CD4-positive, CD25-positive, alpha-beta regulatory T cell (primary cell): ENCODE data around the gene PALLD. TPM values are rescaled to one million over a fixed set of nuclear protein-coding genes. Genes with fewer than 3 reads are reported as not detected.

ENCODE experiments used
- ATAC-seq, 2 donors: fragments of 150-1000 bp; cut with Tn5 transposase; one replicate each; pipeline ENCODE4 v1.10.0; 2021; ENCODE audit warnings: low read depth in 2 of 2, moderate number of reproducible peaks in 2 of 2, moderate library complexity in 1 of 2
- DNase-seq, 3 donors: peaks; one replicate each; pipeline versions ENCODE4 v3.0.0 to v3.0.0-alpha.2; 2012 to 2022; ENCODE audit warnings: mixed read lengths in 1 of 3
- H3K27ac ChIP-seq: one replicate; pipeline ENCODE4 v1.7.0; 2013; ENCODE audit warnings: mild to moderate bottlenecking, low read length; ENCODE audit not compliant: insufficient read depth, poor library complexity, severe bottlenecking
- H3K27me3 ChIP-seq: one replicate; pipeline ENCODE4 v1.7.0; 2013; ENCODE audit warnings: low read length; ENCODE audit not compliant: control insufficient read depth, insufficient read depth
- H3K36me3 ChIP-seq: one replicate; pipeline ENCODE4 v1.7.0; 2013; ENCODE audit warnings: mild to moderate bottlenecking, low read length, moderate library complexity; ENCODE audit not compliant: control insufficient read depth, insufficient read depth
- H3K4me1 ChIP-seq: 2 replicates; pipeline ENCODE4 v1.7.0; 2013; ENCODE audit warnings: mild to moderate bottlenecking, low read length; ENCODE audit not compliant: insufficient read depth, control insufficient read depth, poor library complexity, severe bottlenecking
- H3K4me3 ChIP-seq: one replicate; pipeline ENCODE4 v1.7.0; 2013; ENCODE audit warnings: low read depth, mild to moderate bottlenecking, low read length, moderate library complexity
- H3K9me3 ChIP-seq, 2 experiments: 1 replicate in 1 of 2; 2 replicates in 1 of 2; pipeline ENCODE4 v1.7.0; 2013; ENCODE audit warnings: low read length in 2 of 2, mild to moderate bottlenecking in 1 of 2, moderate library complexity in 1 of 2; ENCODE audit not compliant: control insufficient read depth in 2 of 2
- H3K27ac Mint-ChIP-seq, 3 donors: one replicate each; pipeline ENCODE4 v1.8.0; 2020 to 2022; ENCODE audit warnings: mild to moderate bottlenecking in 3 of 3, mixed read lengths in 3 of 3, moderate library complexity in 2 of 3
- H3K27me3 Mint-ChIP-seq: one replicate; pipeline ENCODE4 v1.8.0; 2022; ENCODE audit warnings: mild to moderate bottlenecking, mixed read lengths
- H3K36me3 Mint-ChIP-seq: one replicate; pipeline ENCODE4 v1.8.0; 2020; ENCODE audit warnings: mixed read lengths
- H3K4me1 Mint-ChIP-seq, 4 donors: one replicate each; pipeline ENCODE4 v1.8.0; 2020 to 2022; ENCODE audit warnings: mixed read lengths in 4 of 4, mild to moderate bottlenecking in 1 of 4
- H3K4me3 Mint-ChIP-seq, 4 donors: one replicate each; pipeline ENCODE4 v1.8.0; 2020 to 2022; ENCODE audit warnings: mild to moderate bottlenecking in 4 of 4, mixed read lengths in 4 of 4, moderate library complexity in 3 of 4
- H3K9me3 Mint-ChIP-seq, 7 donors: one replicate each; pipeline ENCODE4 v1.8.0; 2020 to 2022; ENCODE audit warnings: mixed read lengths in 7 of 7, mild to moderate bottlenecking in 3 of 7, moderate library complexity in 2 of 7
- polyA plus RNA-seq, 4 donors: library from polyadenylated mRNA; unstranded; fragments of 300-500 nt; fragmentation: Illumina TruSeq; gene quantifications; one replicate each; pipeline ENCODE4 v1.2.3, GENCODE V29; 2021
- total RNA-seq: library from RNA; stranded (reverse); gene quantifications from one replicate; pipeline ENCODE4 v1.2.3, GENCODE V29; 2022

PALLD gene
- total and polyA plus RNA-seq, 5 donors from 2014 or later = 0.37 to 1.9 (median 0.76) TPM; not detected in 1

DNA sequence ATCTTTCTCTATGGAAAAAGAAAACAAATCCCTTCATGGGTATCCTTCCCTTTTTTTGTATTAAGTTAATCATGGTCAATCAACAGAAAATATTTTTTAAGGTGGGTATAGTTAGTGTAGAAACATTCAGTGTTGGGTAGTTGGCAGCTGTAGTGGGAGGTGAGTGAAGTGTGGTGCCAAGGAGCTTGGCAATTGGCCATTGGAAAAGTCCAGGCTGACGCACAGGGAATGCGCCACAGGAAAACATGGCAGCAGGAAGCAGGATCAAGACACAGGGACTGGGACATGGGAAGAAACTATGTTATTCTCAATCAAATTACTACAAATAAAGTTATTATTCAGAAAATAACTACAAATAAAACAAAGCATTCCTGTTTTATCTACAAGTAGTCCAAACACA, 20.0 kb downstream of the PALLD start:
- no peaks in the 10 kb centered on the region for H3K36me3 ChIP-seq
- peaks cover 2% of the 10 kb centered on the region for H3K27me3 ChIP-seq
- no peaks in the 10 kb centered on the region for H3K9me3 ChIP-seq
- Mint-ChIP-seq H3K4me1 (peaks cover 4 to 17% (median 11%) of the 10 kb centered on the region in 4 donors), H3K27ac (no peak overlapping the region), H3K9me3 (no peaks in the 10 kb centered on the region), H3K36me3 (no peaks in the 10 kb centered on the region), H3K4me3 (no peak overlapping the region), H3K27me3 (peaks cover 5% of the 10 kb centered on the region)
- H3K27ac ChIP-seq = no peak overlapping the region
- H3K4me1 ChIP-seq = peaks cover 7% of the 10 kb centered on the region
- no peak for DNase-seq
- no peak for ATAC-seq
- no peak overlapping the region for H3K4me3 ChIP-seq

DNA sequence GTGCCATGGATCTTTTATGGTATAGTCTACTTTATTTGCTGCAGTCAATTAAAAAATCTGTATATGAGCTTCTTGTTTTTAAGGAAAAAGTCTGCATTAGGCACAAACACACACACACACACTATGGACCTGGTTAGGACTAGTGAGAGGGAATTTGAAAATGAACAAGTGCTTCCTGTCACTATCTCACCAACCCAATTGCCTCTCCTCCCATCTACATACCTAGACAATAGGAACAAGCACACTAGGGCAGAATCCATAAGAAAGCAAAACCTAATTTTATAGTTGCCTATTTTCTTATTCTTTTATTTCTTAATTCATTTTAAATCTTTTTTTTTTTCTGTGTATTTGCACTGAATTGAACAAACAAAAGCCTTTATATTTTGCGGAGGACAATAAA, 22.7 kb downstream of the PALLD start:
- H3K4me1 Mint-ChIP-seq = no peaks in the 10 kb centered on the region
- H3K27ac Mint-ChIP-seq = no peak overlapping the region
- no peaks in the 10 kb centered on the region for H3K36me3 Mint-ChIP-seq
- Histone ChIP-seq H3K4me1 (no peaks in the 10 kb centered on the region), H3K36me3 (no peaks in the 10 kb centered on the region), H3K4me3 (no peak overlapping the region), H3K9me3 (no peaks in the 10 kb centered on the region), H3K27ac (no peak overlapping the region), H3K27me3 (peaks cover 2% of the 10 kb centered on the region)
- no peak for ATAC-seq
- H3K4me3 Mint-ChIP-seq = no peak overlapping the region
- H3K9me3 Mint-ChIP-seq = no peaks in the 10 kb centered on the region
- peaks cover 15% of the 10 kb centered on the region for H3K27me3 Mint-ChIP-seq
- no peak for DNase-seq

GRCh38 chr4:168521721-168522120, 24.9 kb downstream of the PALLD start:
- no peak for ATAC-seq
- no peaks in the 10 kb centered on the region for H3K9me3 Mint-ChIP-seq

DNA sequence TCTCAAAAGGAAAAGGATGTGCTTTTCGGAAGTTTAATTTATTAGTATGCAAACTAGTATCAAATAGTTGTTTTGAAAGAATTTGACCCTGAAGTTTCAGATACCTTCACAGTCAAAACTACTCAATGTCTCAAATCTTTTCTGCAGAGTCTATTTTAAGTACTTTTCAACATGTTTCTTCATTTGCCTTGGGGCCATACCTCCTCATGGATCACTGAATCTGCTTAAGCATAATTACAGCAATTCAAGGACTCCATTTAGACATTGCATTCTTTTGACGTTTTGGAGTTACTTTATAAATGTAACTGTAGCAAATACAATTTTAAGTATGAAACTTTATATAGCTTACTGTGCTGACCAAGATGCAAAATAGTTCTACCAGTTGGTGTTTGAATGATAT, 25.5 kb downstream of the PALLD start:
- H3K4me3 Mint-ChIP-seq = no peak overlapping the region
- H3K27me3 ChIP-seq = peaks cover 5% of the 10 kb centered on the region
- H3K36me3 ChIP-seq = no peaks in the 10 kb centered on the region
- no peak overlapping the region for H3K4me3 ChIP-seq
- H3K9me3 Mint-ChIP-seq = no peaks in the 10 kb centered on the region
- no peaks in the 10 kb centered on the region for H3K36me3 Mint-ChIP-seq
- no peaks in the 10 kb centered on the region for H3K4me1 Mint-ChIP-seq
- no peaks in the 10 kb centered on the region for H3K4me1 ChIP-seq
- H3K27ac ChIP-seq = no peak overlapping the region
- H3K27ac Mint-ChIP-seq = no peak overlapping the region
- no peak for ATAC-seq
- H3K9me3 ChIP-seq = no peaks in the 10 kb centered on the region
- H3K27me3 Mint-ChIP-seq = peaks cover 20% of the 10 kb centered on the region
- DNase-seq = no peak

More at GRCh38 chr4:168521721-168522120, 24.9 kb downstream of the PALLD start:
- H3K36me3 ChIP-seq = no peaks in the 10 kb centered on the region
- DNase-seq = no peak
- H3K4me3 Mint-ChIP-seq = no peak overlapping the region
- H3K9me3 ChIP-seq = no peaks in the 10 kb centered on the region
- H3K27ac ChIP-seq = no peak overlapping the region
- peaks cover 3% of the 10 kb centered on the region for H3K27me3 ChIP-seq
- H3K36me3 Mint-ChIP-seq = no peaks in the 10 kb centered on the region
- no peak overlapping the region for H3K4me3 ChIP-seq
- no peaks in the 10 kb centered on the region for H3K4me1 Mint-ChIP-seq
- no peaks in the 10 kb centered on the region for H3K4me1 ChIP-seq
- H3K27me3 Mint-ChIP-seq = peaks cover 20% of the 10 kb centered on the region
- no peak overlapping the region for H3K27ac Mint-ChIP-seq

DNA sequence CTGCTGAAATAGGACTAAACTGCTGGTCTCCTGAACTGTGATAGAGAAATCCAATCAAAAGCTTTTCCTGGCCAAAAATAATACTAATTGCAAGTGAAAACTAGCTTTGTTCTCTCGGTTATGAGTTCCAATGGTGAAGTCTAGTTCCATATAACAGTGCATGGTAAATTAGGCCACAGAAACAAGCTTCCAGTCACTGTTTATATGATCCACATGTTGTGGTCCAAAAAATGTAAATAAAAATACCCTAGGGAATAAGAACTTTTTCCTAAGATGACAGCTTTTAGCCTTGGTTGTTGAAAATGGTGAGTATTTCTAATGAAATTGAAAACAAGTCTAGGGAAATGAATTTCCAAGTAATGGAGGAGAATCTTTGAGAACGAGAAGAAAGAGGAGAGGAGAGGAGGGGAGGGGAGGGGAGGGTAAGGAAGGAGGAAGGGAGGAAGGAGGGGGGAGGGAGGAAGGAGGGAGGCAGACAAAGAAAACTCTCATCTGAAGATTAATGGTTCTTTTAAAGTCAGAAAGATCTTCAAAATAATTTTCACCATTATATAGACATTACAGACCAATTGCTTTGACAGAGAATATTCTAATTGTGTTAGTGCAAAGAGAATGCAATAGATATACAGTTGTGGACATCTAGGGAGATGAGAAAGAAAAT, 26.1 kb downstream of the PALLD start:
- H3K27me3 Mint-ChIP-seq = peaks cover 22% of the 10 kb centered on the region
- Histone ChIP-seq H3K27ac (no peak overlapping the region), H3K4me1 (no peaks in the 10 kb centered on the region), H3K36me3 (no peaks in the 10 kb centered on the region), H3K4me3 (no peak overlapping the region), H3K27me3 (peaks cover 5% of the 10 kb centered on the region), H3K9me3 (no peaks in the 10 kb centered on the region)
- no peak overlapping the region for H3K4me3 Mint-ChIP-seq
- H3K27ac Mint-ChIP-seq = no peak overlapping the region
- no peak for DNase-seq
- H3K36me3 Mint-ChIP-seq = no peaks in the 10 kb centered on the region
- peaks cover 0 to 1% (median 0%) of the 10 kb centered on the region in 7 donors for H3K9me3 Mint-ChIP-seq
- no peak for ATAC-seq
- no peaks in the 10 kb centered on the region for H3K4me1 Mint-ChIP-seq

DNA sequence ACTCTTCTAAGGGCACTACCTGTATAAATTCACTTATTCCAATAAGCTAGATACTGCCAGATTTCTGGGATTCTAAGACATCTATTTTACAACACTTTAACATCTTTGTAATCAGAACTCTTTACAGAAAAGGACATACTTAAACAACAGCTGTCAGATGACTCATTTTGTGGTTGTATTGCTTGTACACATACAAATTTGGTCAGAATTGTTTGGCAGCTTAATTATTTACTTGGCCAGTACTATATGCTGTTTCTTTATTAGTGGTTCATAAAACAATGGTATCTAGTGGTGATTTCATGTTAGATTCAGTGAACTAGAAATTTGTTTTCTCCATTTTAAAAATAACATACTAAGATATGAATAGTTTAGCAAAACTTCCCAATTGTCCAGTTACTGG, 27.2 kb downstream of the PALLD start:
- H3K27me3 Mint-ChIP-seq = peaks cover 25% of the 10 kb centered on the region

GRCh38 chr4:168524897-168525296, 28.0 kb downstream of the PALLD start:
- no peak overlapping the region for H3K4me3 ChIP-seq
- ATAC-seq = no peak
- H3K9me3 ChIP-seq = no peaks in the 10 kb centered on the region
- no peaks in the 10 kb centered on the region for H3K36me3 Mint-ChIP-seq
- H3K4me3 Mint-ChIP-seq = peak overlapping the region in 1 of 4 donors; percentile 58
- H3K27me3 Mint-ChIP-seq = peaks cover 25% of the 10 kb centered on the region
- H3K36me3 ChIP-seq = no peaks in the 10 kb centered on the region
- H3K27me3 ChIP-seq = peaks cover 5% of the 10 kb centered on the region
- H3K4me1 Mint-ChIP-seq = no peaks in the 10 kb centered on the region
- H3K4me1 ChIP-seq = no peaks in the 10 kb centered on the region
- no peak overlapping the region for H3K27ac ChIP-seq
- peaks cover 0 to 1% (median 0%) of the 10 kb centered on the region in 7 donors for H3K9me3 Mint-ChIP-seq
- H3K27ac Mint-ChIP-seq = no peak overlapping the region
- DNase-seq = no peak

More for the DNA sequence above, 27.2 kb downstream of the PALLD start:
- Histone ChIP-seq H3K27ac (no peak overlapping the region), H3K4me3 (no peak overlapping the region), H3K27me3 (peaks cover 5% of the 10 kb centered on the region), H3K9me3 (no peaks in the 10 kb centered on the region), H3K4me1 (no peaks in the 10 kb centered on the region), H3K36me3 (no peaks in the 10 kb centered on the region)
- H3K4me1 Mint-ChIP-seq = no peaks in the 10 kb centered on the region
- H3K27ac Mint-ChIP-seq = no peak overlapping the region
- no peak overlapping the region for H3K4me3 Mint-ChIP-seq
- peaks cover 0 to 1% (median 0%) of the 10 kb centered on the region in 7 donors for H3K9me3 Mint-ChIP-seq
- DNase-seq = no peak
- no peaks in the 10 kb centered on the region for H3K36me3 Mint-ChIP-seq
- ATAC-seq = no peak

DNA sequence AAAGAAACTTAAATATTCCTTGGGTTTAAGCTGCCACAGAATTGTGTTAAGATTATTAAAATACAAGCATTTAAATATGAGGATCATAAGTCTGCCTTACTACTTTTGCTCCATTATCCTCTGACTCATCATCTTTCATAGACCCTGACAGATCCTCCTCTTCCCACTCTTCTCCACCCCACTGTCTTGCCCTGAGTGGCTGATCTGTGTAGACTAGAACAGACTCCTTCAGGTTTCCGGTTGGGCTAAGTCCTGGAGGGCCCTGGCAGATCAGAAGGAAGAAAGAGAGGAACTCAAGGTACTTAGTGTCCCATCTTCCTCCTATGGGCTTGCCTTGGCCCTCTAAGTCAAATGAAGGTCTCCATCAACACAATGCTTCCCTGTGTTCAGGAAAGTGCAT, 30.7 kb downstream of the PALLD start:
- H3K27me3 ChIP-seq = peaks cover 12% of the 10 kb centered on the region
- H3K36me3 ChIP-seq = no peaks in the 10 kb centered on the region
- H3K9me3 Mint-ChIP-seq = peaks cover 0 to 1% (median 0%) of the 10 kb centered on the region in 7 donors
- H3K36me3 Mint-ChIP-seq = no peaks in the 10 kb centered on the region
- no peaks in the 10 kb centered on the region for H3K4me1 Mint-ChIP-seq
- no peak overlapping the region for H3K27ac ChIP-seq
- H3K4me1 ChIP-seq = no peaks in the 10 kb centered on the region
- H3K4me3 Mint-ChIP-seq = no peak overlapping the region
- DNase-seq (no peak), ATAC-seq (no peak)
- H3K4me3 ChIP-seq = no peak overlapping the region
- no peaks in the 10 kb centered on the region for H3K9me3 ChIP-seq
- H3K27ac Mint-ChIP-seq = no peak overlapping the region
- peaks cover 25% of the 10 kb centered on the region for H3K27me3 Mint-ChIP-seq
